HepG2 (cell line): ENCODE results near the gene PXDC1. TPM values are rescaled to one million over a fixed set of nuclear protein-coding genes. Genes with fewer than 3 reads are reported as not detected.

Source experiments
- CTCF ChIP-seq: sonication (generic); formaldehyde crosslinking; IDR thresholded peaks from 2 replicates; pipeline ENCODE4 v1.5.0; 2020; ENCODE audit warnings: mild to moderate bottlenecking, missing genetic modification reagents, moderate library complexity
- EEA1 ChIP-seq: sonication (generic); formaldehyde crosslinking; IDR thresholded peaks from 2 replicates; pipeline ENCODE4 v1.5.1; 2020; ENCODE audit warnings: mild to moderate bottlenecking, missing genetic modification reagents, borderline replicate concordance
- ELF4 ChIP-seq: sonication (generic); formaldehyde crosslinking; IDR thresholded peaks from 2 replicates; pipeline ENCODE4 v1.5.0; 2020; ENCODE audit warnings: missing genetic modification reagents, mild to moderate bottlenecking, moderate library complexity, borderline replicate concordance
- FOXA3 ChIP-seq: IDR thresholded peaks from 2 replicates; pipeline ENCODE4 v1.6.1; 2016; ENCODE audit warnings: missing genetic modification reagents, missing compliant biosample characterization
- NR2F1 ChIP-seq, 2 experiments: fragments of 450-650 bp in 1 of 2; formaldehyde crosslinking in 1 of 2; IDR thresholded peaks; 2 replicates each; pipeline versions ENCODE4 v1.5.0 to v1.6.1; 2016 to 2020; ENCODE audit warnings: mild to moderate bottlenecking in 1 of 2, missing compliant biosample characterization in 1 of 2, missing genetic modification reagents in 1 of 2, moderate library complexity in 1 of 2
- SKIL ChIP-seq: sonication (generic); formaldehyde crosslinking; IDR thresholded peaks from 2 replicates; pipeline ENCODE4 v1.8.0; 2022; ENCODE audit warnings: missing genetic modification reagents, mild to moderate bottlenecking, moderate library complexity, borderline replicate concordance
- TGIF2 ChIP-seq: IDR thresholded peaks from 2 replicates; pipeline ENCODE4 v1.6.1; 2016; ENCODE audit warnings: control low read depth, missing compliant biosample characterization
- THYN1 ChIP-seq: sonication (generic); formaldehyde crosslinking; IDR thresholded peaks from 2 replicates; pipeline ENCODE4 v1.8.1; 2023; ENCODE audit warnings: low read depth, mild to moderate bottlenecking, moderate library complexity, missing genetic modification reagents, borderline replicate concordance
- XRCC5 ChIP-seq: fragments of 200-400 bp; formaldehyde crosslinking; optimal IDR thresholded peaks from 2 replicates; pipeline ENCODE3; 2017; ENCODE audit warnings: mild to moderate bottlenecking, low read length
- ZNF563 ChIP-seq: sonication (generic); formaldehyde crosslinking; IDR thresholded peaks from 2 replicates; pipeline ENCODE4 v1.8.0; 2022; ENCODE audit warnings: mild to moderate bottlenecking, moderate library complexity, missing genetic modification reagents
- ZNF598 ChIP-seq: sonication (generic); formaldehyde crosslinking; IDR thresholded peaks from 2 replicates; pipeline ENCODE4 v1.5.1; 2020; ENCODE audit warnings: mild to moderate bottlenecking, missing genetic modification reagents, borderline replicate concordance
- ZNF710 ChIP-seq: sonication (generic); formaldehyde crosslinking; IDR thresholded peaks from 2 replicates; pipeline ENCODE4 v1.5.0; 2020; ENCODE audit warnings: mild to moderate bottlenecking, missing genetic modification reagents, borderline replicate concordance
- ZNF841 ChIP-seq: sonication (generic); formaldehyde crosslinking; IDR thresholded peaks from 2 replicates; pipeline ENCODE4 v1.8.1; 2023; ENCODE audit warnings: missing genetic modification reagents, borderline replicate concordance
- polyA plus RNA-seq, 8 experiments: library from polyadenylated mRNA; depleted of rRNA in 3 of 8; stranded (reverse) in 7 of 8; unstranded in 1 of 8; fragments of >200 nt; fragmentation: Illumina TruSeq in 4 of 8; extraction: Trizol in 4 of 8; gene quantifications; 2 replicates each; pipeline versions ENCODE4 v1.2.1 to v1.2.3, GENCODE V29; 2011 to 2016; ENCODE audit warnings: low read depth in 4 of 8, missing spikeins in 1 of 8, mixed read lengths in 1 of 8; ENCODE audit not compliant: insufficient read depth in 1 of 8
- total RNA-seq, 5 experiments: library from RNA; depleted of rRNA; stranded (reverse); fragments of >200 nt; fragmentation: Illumina TruSeq; extraction: Trizol; gene quantifications; 2 replicates each; pipeline ENCODE4 v1.2.3, GENCODE V29; 2016; ENCODE audit warnings: low read depth in 1 of 5
- TF ChIP-seq, protein P1 (sequence below): sonication (generic); formaldehyde crosslinking; IDR thresholded peaks from 2 replicates; pipeline ENCODE4 v1.5.1; 2020; ENCODE audit warnings: missing genetic modification reagents, mild to moderate bottlenecking, borderline replicate concordance
- TF ChIP-seq, protein P2 (sequence below): sonication (generic); formaldehyde crosslinking; IDR thresholded peaks from 2 replicates; pipeline ENCODE4 v1.9.0; 2022; ENCODE audit warnings: low read depth, missing genetic modification reagents

PXDC1 gene
- total and polyA plus RNA-seq, 2 of the 13 experiments (the other 11 are each of a cell fraction or from before 2014, with no cell fraction given) = 32.4 to 34.7 TPM

DNA sequence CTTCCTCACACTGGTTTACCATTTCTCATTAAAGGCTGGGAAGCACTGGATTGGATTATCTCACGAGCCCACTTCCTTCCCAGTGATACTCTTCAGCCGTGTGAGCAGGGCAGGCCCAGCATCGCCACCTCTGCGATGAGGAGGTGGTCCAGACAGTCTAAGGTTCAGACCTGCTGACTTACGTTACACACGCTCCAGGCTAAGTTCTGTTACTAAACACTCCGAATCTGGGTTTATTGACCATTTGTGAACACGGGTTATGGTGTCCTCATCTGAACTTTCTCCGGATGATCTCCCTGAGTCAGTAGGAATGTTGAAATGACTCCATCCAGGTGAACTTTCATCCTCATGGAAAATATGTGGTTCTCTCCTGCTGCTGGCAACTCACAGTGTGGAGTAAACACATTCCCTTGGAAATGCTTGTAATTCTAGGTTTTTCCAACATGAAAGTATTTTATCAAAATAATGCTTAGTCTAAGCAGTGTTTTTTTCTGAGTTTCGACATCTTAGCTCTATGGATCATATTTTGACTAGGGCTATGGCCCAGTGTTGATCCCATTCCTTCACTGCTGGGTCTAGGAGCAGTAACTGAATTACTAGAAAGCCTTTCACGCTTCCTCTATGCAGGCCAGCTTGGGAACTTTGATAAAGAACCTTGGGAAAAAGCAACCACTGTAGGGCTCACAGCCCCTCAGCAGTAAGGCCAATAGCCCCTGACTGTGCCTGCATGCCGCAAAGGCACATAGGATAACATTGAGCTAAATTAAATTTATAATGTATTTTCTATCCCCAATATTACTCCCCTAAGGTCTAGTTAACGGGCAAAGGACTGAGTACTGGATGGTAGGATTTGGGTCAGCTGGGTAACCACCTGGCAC is 37.7 kb upstream of the PXDC1 start (continued):
- TF ChIP-seq CTCF = peak; percentile 7; the same call in 1 of the 2 replicates
- TF ChIP-seq, protein P1, sequence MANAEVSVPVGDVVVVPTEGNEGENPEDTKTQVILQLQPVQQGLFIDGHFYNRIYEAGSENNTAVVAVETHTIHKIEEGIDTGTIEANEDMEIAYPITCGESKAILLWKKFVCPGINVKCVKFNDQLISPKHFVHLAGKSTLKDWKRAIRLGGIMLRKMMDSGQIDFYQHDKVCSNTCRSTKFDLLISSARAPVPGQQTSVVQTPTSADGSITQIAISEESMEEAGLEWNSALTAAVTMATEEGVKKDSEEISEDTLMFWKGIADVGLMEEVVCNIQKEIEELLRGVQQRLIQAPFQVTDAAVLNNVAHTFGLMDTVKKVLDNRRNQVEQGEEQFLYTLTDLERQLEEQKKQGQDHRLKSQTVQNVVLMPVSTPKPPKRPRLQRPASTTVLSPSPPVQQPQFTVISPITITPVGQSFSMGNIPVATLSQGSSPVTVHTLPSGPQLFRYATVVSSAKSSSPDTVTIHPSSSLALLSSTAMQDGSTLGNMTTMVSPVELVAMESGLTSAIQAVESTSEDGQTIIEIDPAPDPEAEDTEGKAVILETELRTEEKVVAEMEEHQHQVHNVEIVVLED (CRISPR knock-in tag) = peak; percentile 69
- no peak; the same call in 1 of the 2 replicates for TF ChIP-seq ZNF598 (CRISPR knock-in tag)
- no peak for TF ChIP-seq THYN1
- no peak for TF ChIP-seq XRCC5
- TF ChIP-seq SKIL (CRISPR knock-in tag) = peak; percentile 87; the same call in 1 of the 2 replicates
- TF ChIP-seq NR2F1 (CRISPR knock-in tag; IDR thresholded peaks at IDR 0.05) = peak; percentile 29 to 32; a peak in 3 of 4 replicates
- peak; percentile 85 for TF ChIP-seq TGIF2 (CRISPR knock-in tag)
- peak; percentile 91 for TF ChIP-seq FOXA3 (CRISPR knock-in tag)
- TF ChIP-seq ZNF841 (CRISPR knock-in tag) = no peak
- TF ChIP-seq, protein P2, sequence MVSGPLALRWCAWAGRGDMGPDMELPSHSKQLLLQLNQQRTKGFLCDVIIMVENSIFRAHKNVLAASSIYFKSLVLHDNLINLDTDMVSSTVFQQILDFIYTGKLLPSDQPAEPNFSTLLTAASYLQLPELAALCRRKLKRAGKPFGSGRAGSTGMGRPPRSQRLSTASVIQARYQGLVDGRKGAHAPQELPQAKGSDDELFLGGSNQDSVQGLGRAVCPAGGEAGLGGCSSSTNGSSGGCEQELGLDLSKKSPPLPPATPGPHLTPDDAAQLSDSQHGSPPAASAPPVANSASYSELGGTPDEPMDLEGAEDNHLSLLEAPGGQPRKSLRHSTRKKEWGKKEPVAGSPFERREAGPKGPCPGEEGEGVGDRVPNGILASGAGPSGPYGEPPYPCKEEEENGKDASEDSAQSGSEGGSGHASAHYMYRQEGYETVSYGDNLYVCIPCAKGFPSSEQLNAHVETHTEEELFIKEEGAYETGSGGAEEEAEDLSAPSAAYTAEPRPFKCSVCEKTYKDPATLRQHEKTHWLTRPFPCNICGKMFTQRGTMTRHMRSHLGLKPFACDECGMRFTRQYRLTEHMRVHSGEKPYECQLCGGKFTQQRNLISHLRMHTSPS = 0 out of 2 replicates have a peak, but pooled peaks have one; percentile 40
- peak; percentile 67; the same call in 1 of the 2 replicates for TF ChIP-seq ELF4
- TF ChIP-seq ZNF563 (CRISPR knock-in tag) = no peak
- TF ChIP-seq ZNF710 (CRISPR knock-in tag) = peak; percentile 66; the same call in 1 of the 2 replicates
- no peak for TF ChIP-seq EEA1
